ENCODE data around the gene ZC3H12A. TPM values are rescaled to one million over a fixed set of nuclear protein-coding genes. Genes with fewer than 3 reads are reported as not detected.

Gene ZC3H12A
- total and polyA plus RNA-seq, 2 experiments from 2014 or later: 9.0 to 9.3 TPM

GRCh38 chr1:37501661-37502060, 27.3 kb downstream of the ZC3H12A start:
- Mint-ChIP-seq H3K27me3 (ENCODE audit: insufficient read depth, low read depth, poor library complexity) (peaks cover 4% of the 10 kb centered on the region), H3K27ac (no peak overlapping the region), H3K9me3 (no peaks in the 10 kb centered on the region), H3K4me1 (no peaks in the 10 kb centered on the region), H3K4me3 (no peak overlapping the region), H3K36me3 (ENCODE audit: low read depth) (peaks cover 40% of the 10 kb centered on the region)
- TF ChIP-seq ETS1 (IDR thresholded peaks at IDR 0.05) (no peak), EZH2 (IDR thresholded peaks at IDR 0.05; ENCODE audit: low read depth, unreplicated experiment) (no peak), REST (IDR thresholded peaks at IDR 0.05; ENCODE audit: unreplicated experiment) (no peak), CTCF (conservative IDR thresholded peaks at IDR 0.05; ENCODE audit: low read depth in 2 of 2) (no peak), POLR2AphosphoS5 (IDR thresholded peaks at IDR 0.05; ENCODE audit: low read depth) (no peak), STAT1 (IDR thresholded peaks at IDR 0.05; ENCODE audit: unreplicated experiment) (no peak), NANOG (IDR thresholded peaks at IDR 0.05; ENCODE audit: borderline replicate concordance) (no peak), ZNF462 (CRISPR knock-in tag; IDR thresholded peaks at IDR 0.05) (no peak), ZNF114 (CRISPR knock-in tag; IDR thresholded peaks at IDR 0.05) (no peak), JUNB (IDR thresholded peaks at IDR 0.05; ENCODE audit: unreplicated experiment) (no peak), EZH2phosphoT487 (IDR thresholded peaks at IDR 0.05; ENCODE audit: unreplicated experiment) (no peak), CREB1 (CRISPR knock-in tag; IDR thresholded peaks at IDR 0.05; ENCODE audit: low read depth) (no peak), ZNF331 (CRISPR knock-in tag; IDR thresholded peaks at IDR 0.05; ENCODE audit: low read depth) (no peak)
- Histone ChIP-seq H3K9me2 (ENCODE audit: insufficient read depth) (no peaks in the 10 kb centered on the region), H3K36me3 (ENCODE audit: insufficient read depth) (peaks cover 11% of the 10 kb centered on the region; the same call in 1 of the 2 replicates), H3F3A (replicated peaks; ENCODE audit: low read depth) (no peaks in the 10 kb centered on the region), H3K4me2 (no peak overlapping the region), H3K27ac (ENCODE audit: low read depth) (no peak overlapping the region), H3K79me2 (replicated peaks; ENCODE audit: insufficient read depth) (no peaks in the 10 kb centered on the region; the same call in 1 of the 2 replicates), H3K4me3 (no peak overlapping the region), H4K20me1 (replicated peaks; ENCODE audit: insufficient read depth) (no peaks in the 10 kb centered on the region; the same call in 1 of the 2 replicates), H3K4me1 (ENCODE audit: insufficient read depth) (no peaks in the 10 kb centered on the region), H2AFZ (no peak overlapping the region), H3K27me3 (ENCODE audit: insufficient read depth) (no peaks in the 10 kb centered on the region)
- ATAC-seq (no peak), DNase-seq (ENCODE audit: low spot score) (no peak)

All from GM23338 (cell line).